Naive thymus-derived CD8-positive, alpha-beta T cell (primary cell): Measurements from ENCODE around the gene TEAD1. TPM values are rescaled to one million over a fixed set of nuclear protein-coding genes. Genes with fewer than 3 reads are reported as not detected.

Experiments
- ATAC-seq, 2 donors: fragments of 150-1000 bp; cut with Tn5 transposase in 1 of 2; sonication (Bioruptor Pico), chemical (Tn5 transposase) in 1 of 2; 1 replicate in 1 of 2; 2 replicates in 1 of 2; pipeline ENCODE4 v1.10.0; 2021; ENCODE audit warnings: mild to moderate bottlenecking in 2 of 2, moderate library complexity in 2 of 2
- POLR2A ChIA-PET: fragments of 350-600 bp; sonication (Branson Sonifier 250); formaldehyde crosslinking; loops from one replicate; lab custom pipeline; 2021; ENCODE audit warnings: antibody characterized with exemption; lab: Charles Lee
- DNase-seq, 10 donors: peaks; one replicate each; pipeline versions ENCODE4 v3.0.0 to v3.0.0-alpha.2; 2020 to 2022
- H3K27ac Mint-ChIP-seq, 10 donors: one replicate each; pipeline ENCODE4 v1.8.0; 2020 to 2022; ENCODE audit warnings: mild to moderate bottlenecking in 10 of 10, mixed read lengths in 10 of 10, moderate library complexity in 4 of 10, inconsistent platforms in 1 of 10
- H3K27me3 Mint-ChIP-seq, 5 donors: one replicate each; pipeline ENCODE4 v1.8.0; 2021 to 2022; ENCODE audit warnings: mixed read lengths in 5 of 5
- H3K36me3 Mint-ChIP-seq, 3 donors: one replicate each; pipeline ENCODE4 v1.8.0; 2020 to 2022; ENCODE audit warnings: mixed read lengths in 3 of 3, mild to moderate bottlenecking in 2 of 3, inconsistent platforms in 1 of 3
- H3K4me1 Mint-ChIP-seq, 4 donors: one replicate each; pipeline ENCODE4 v1.8.0; 2021 to 2022; ENCODE audit warnings: mixed read lengths in 4 of 4
- H3K4me3 Mint-ChIP-seq, 10 donors: one replicate each; pipeline ENCODE4 v1.8.0; 2020 to 2022; ENCODE audit warnings: mild to moderate bottlenecking in 10 of 10, mixed read lengths in 10 of 10, moderate library complexity in 6 of 10, inconsistent platforms in 1 of 10
- H3K9me3 Mint-ChIP-seq, 9 donors: one replicate each; pipeline ENCODE4 v1.8.0; 2020 to 2022; ENCODE audit warnings: mixed read lengths in 9 of 9, mild to moderate bottlenecking in 3 of 9, inconsistent platforms in 1 of 9, moderate library complexity in 1 of 9
- polyA plus RNA-seq, 3 donors: library from polyadenylated mRNA; unstranded; fragments of 300-500 nt; fragmentation: Illumina TruSeq; gene quantifications; one replicate each; pipeline ENCODE4 v1.2.3, GENCODE V29; 2021
- total RNA-seq, 8 experiments: library from RNA in 2 of 8; stranded (reverse) in 2 of 8; gene quantifications; one replicate each; pipeline ENCODE4 v1.2.3 and lab custom pipeline; 2021 to 2026

The TEAD1 gene
- total and polyA plus RNA-seq, 5 experiments from 2014 or later, result not detected

DNA sequence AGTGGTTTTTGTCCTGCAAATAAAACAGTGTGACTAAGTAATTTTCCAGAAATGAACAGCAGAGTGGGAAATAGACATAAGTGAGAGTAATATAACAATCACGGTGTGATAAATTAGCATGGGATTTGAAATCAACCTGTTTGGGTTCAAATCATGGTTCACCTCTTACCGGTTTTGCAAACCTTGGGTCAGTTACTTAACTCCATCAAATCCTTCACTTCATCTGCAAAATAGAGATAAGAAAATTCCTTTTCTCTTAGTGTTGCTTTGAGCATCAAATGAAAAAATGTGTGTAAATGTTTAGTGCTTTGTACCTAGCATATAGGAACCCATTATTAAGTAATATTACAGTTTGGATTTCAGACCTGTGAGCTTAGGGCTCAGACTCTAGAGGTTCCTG is 152.2 kb downstream of the TEAD1 start:
- ATAC-seq (no peak), DNase-seq (no peak)
- Mint-ChIP-seq H3K27ac (no peak overlapping the region), H3K4me1 (peaks cover 12 to 22% (median 16%) of the 10 kb centered on the region in 4 donors), H3K27me3 (peaks cover 41 to 92% (median 67%) of the 10 kb centered on the region in 5 donors), H3K36me3 (peaks cover 0 to 7% (median 0%) of the 10 kb centered on the region in 3 donors), H3K4me3 (no peak overlapping the region), H3K9me3 (peaks cover 0 to 7% (median 0%) of the 10 kb centered on the region in 9 donors)
- POLR2A ChIA-PET, result no interaction called here

DNA sequence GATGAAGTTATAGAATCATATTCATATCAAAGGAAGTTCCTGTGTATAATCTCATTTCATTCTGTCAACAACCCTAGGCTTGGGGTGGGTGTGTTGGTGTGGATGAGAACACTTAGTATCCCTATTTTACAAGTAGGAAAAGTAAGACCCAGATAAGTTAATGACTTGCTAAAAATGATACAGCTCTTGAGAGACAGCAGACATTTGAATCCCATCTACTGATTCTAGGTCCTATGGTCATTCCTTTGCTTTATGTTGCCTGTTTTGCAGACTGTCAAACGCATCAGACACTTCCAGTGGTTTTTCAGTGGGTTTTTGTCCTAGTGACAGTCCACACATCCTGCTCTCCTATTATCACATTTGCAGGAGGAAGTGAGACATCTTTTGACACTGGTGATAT is 153.1 kb downstream of the TEAD1 start:
- Mint-ChIP-seq H3K9me3 (peaks cover 0 to 7% (median 0%) of the 10 kb centered on the region in 9 donors), H3K4me1 (peaks cover 11 to 22% (median 16%) of the 10 kb centered on the region in 4 donors), H3K36me3 (peaks cover 0 to 7% (median 0%) of the 10 kb centered on the region in 3 donors), H3K27me3 (peaks cover 39 to 86% (median 60%) of the 10 kb centered on the region in 5 donors), H3K27ac (no peak overlapping the region), H3K4me3 (no peak overlapping the region)
- ATAC-seq (no peak), DNase-seq (no peak)
- POLR2A ChIA-PET, result no interaction called here

DNA sequence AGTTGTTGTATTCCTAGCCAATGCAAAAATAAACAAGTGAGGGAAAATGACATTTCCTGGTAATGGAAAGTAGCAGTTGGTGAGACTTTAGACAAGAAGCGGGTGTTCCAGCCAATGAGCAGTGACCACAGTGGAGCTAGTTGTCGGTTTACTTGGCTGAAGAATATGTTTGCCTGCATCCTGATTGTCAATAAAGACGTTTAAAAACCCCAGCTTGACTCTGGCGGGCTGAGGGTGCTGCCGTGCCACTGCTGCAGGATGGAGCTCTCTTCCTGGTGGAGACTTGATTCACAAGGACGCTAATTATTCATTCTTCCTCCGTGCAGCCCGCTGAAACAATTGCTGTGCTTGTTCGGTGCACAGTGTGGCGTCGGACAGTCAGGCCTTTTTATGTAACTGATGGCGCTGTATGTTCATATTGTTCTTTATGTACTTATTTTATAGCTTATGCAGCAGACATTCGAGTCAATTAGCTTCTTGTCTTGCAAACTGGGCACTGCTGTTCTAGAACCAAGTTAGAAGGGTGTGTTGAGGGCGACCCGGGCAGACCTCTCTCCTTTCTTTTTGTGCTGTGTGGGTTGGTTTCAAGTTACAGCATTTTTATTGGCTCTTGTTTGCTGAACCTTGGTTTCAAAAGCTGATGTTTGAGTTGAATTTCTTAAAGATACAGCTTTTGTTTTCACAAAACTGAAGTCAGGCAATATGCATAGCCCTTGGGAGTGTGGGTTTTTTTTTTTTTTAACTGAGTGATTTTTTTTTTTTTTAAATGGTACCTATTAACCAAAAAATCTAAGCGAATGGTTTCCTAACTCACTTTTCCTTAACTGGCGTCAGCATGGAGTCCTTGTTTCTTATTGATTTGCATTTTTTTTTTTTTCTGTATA is 153.9 kb downstream of the TEAD1 start:
- H3K27ac Mint-ChIP-seq, result no peak overlapping the region
- peaks cover 0 to 7% (median 0%) of the 10 kb centered on the region in 9 donors for H3K9me3 Mint-ChIP-seq
- no peak for DNase-seq
- ATAC-seq, result peak in 1 of 2 donors; percentile 35
- H3K27me3 Mint-ChIP-seq, result peaks cover 44 to 85% (median 58%) of the 10 kb centered on the region in 5 donors
- peak overlapping the region; percentile 15 to 62 (median 52) for H3K4me3 Mint-ChIP-seq
- peaks cover 11 to 22% (median 16%) of the 10 kb centered on the region in 4 donors for H3K4me1 Mint-ChIP-seq
- POLR2A ChIA-PET, result no interaction called here
- H3K36me3 Mint-ChIP-seq, result peaks cover 0 to 7% (median 0%) of the 10 kb centered on the region in 3 donors

DNA sequence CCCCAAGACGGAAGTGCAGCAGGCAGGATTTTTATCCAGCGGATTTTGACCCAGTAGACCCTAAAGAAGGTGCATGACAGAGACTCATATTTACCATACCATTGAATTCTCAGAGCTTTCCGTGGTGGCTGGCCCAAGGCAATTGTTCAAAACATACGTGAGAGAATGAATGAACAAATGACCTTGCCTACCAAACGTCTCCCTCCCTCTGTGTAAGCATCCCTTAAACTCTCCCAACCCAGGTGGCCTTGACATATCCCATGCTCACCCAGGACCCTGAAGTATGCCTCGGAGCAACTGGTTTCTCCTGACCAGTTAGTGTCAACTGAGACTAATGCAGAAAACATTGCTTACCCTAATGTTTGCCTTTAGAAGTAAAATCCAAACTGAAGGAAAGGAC is 154.9 kb downstream of the TEAD1 start:
- Mint-ChIP-seq H3K4me3 (peak overlapping the region in 4 of 10 donors; percentile 2 to 52 (median 26)), H3K36me3 (peaks cover 0 to 7% (median 0%) of the 10 kb centered on the region in 3 donors), H3K27me3 (peaks cover 44 to 85% (median 57%) of the 10 kb centered on the region in 5 donors), H3K9me3 (peaks cover 0 to 7% (median 0%) of the 10 kb centered on the region in 9 donors), H3K27ac (no peak overlapping the region), H3K4me1 (peaks cover 11 to 22% (median 16%) of the 10 kb centered on the region in 4 donors)
- no peak for ATAC-seq
- no peak for DNase-seq
- POLR2A ChIA-PET, result no interaction called here

DNA sequence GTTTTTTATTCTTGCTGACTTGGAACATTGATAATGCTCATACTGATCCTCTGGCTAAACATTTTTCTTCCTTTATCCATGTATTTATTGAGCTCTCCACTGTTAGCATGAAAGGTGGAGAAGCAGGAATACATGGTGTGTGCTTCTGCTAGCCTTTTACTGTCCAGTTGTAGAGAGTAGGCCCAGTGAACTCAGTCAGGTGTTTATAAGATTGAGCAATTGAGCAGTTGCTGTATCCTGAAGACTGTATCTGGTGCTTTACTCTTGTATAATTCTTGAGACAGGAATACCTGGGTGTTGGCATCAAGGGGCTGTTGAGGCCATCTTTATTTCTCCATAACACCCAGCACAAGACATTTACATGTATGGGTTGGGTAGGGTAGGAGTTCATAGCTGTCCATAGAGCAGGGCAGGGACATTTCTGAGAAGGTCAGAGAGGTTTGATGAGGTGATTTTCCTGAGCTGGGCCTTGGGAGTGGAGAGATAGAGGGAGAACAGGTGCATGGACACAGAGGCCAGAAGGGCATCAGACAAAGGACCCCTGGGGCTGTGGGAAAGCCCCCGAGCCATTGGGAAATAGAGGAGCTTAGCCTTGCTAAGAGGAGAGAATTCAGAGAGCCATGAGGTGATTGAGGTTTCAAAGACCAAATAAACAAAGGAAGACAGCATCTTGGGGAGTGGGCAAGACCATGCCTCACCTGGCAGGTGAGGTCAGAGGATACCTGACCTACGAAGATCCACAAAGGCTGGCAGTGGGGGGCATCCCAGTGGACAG is 155.5 kb downstream of the TEAD1 start:
- Mint-ChIP-seq H3K4me3 (peak overlapping the region in 1 of 10 donors; percentile 2), H3K36me3 (peaks cover 0 to 7% (median 0%) of the 10 kb centered on the region in 3 donors), H3K27me3 (peaks cover 45 to 85% (median 56%) of the 10 kb centered on the region in 5 donors), H3K27ac (peak overlapping the region in 1 of 10 donors; percentile 56), H3K4me1 (peaks cover 11 to 22% (median 16%) of the 10 kb centered on the region in 4 donors), H3K9me3 (peaks cover 0 to 7% (median 0%) of the 10 kb centered on the region in 9 donors)
- POLR2A ChIA-PET, result no interaction called here
- no peak for ATAC-seq
- no peak for DNase-seq

DNA sequence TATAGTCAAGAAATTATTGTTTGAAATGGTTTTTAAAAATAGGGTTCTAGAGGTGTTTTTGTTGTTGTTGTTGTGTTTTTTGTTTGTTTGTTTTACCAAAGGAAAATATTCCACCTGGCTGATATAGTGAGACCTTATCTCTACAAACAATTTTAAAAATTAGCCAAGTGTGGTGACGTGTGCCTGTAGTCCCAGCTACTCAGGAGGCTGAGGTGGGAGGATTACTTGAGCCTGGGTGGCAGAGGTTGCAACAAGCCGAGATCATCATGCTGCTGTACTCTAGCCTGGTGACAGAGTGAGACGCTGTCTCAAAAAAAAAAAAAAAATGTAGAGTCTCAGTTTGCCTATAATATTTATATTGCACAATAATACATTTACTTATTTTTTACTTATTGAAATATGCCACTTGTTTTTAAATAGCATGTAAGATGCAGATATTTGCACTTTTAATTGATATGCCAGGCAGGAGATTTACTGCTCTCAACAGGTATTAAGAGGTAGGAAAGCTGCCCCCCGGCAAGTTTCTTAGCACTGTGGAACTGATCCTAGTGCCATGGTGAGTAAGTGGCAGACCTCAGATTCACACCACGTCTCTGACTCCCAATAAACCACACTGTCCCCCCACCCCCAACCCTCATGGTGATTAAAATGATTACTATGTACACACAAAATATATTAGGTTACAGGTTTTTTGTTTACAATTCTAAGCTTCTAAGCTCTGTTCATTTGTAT is 157.4 kb downstream of the TEAD1 start:
- DNase-seq, result no peak
- Mint-ChIP-seq H3K9me3 (peaks cover 0 to 7% (median 0%) of the 10 kb centered on the region in 9 donors), H3K27me3 (peaks cover 52 to 88% (median 61%) of the 10 kb centered on the region in 5 donors), H3K4me1 (peaks cover 11 to 22% (median 16%) of the 10 kb centered on the region in 4 donors), H3K4me3 (no peak overlapping the region), H3K36me3 (peaks cover 0 to 7% (median 0%) of the 10 kb centered on the region in 3 donors), H3K27ac (no peak overlapping the region)
- POLR2A ChIA-PET, result no interaction called here
- ATAC-seq, result no peak

DNA sequence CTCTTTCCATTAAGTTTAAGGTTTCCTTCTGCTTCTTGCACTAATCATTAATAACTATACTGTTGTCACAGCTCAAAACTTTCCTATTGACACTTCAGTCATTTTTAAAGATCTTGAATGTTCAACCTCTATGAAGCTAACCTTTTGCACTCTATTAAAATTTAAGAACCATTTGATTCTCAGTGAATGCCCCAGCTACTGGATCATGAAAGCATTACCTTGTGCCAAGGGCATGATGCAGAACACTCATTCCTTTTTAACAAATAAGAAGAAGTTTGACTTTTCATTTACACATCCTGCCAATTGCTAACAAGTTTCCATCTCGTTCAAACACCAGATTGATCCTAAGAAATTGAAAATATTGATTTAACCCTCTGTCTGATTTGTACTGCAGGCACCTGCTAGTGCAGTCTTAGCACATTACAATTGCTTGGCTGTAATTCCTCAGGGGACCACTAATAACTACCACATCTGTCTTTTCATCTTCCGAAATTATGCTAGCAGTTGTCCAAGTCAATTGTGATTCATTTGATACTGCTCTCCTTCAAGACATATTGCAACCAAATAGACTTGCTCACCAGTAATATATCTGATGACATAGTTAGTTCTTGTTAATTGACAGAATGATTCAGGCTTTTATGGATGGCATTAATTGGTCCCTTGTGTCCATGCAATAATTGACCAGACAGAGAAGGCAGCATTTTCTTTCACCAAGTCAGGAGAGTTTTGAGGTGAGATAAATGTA is 158.4 kb downstream of the TEAD1 start:
- Mint-ChIP-seq H3K36me3 (peaks cover 0 to 7% (median 0%) of the 10 kb centered on the region in 3 donors), H3K4me1 (peaks cover 11 to 22% (median 16%) of the 10 kb centered on the region in 4 donors), H3K4me3 (no peak overlapping the region), H3K27ac (no peak overlapping the region), H3K9me3 (peaks cover 0 to 7% (median 0%) of the 10 kb centered on the region in 9 donors), H3K27me3 (peaks cover 49 to 84% (median 54%) of the 10 kb centered on the region in 5 donors)
- no peak for ATAC-seq
- POLR2A ChIA-PET, result no interaction called here
- DNase-seq, result no peak

DNA sequence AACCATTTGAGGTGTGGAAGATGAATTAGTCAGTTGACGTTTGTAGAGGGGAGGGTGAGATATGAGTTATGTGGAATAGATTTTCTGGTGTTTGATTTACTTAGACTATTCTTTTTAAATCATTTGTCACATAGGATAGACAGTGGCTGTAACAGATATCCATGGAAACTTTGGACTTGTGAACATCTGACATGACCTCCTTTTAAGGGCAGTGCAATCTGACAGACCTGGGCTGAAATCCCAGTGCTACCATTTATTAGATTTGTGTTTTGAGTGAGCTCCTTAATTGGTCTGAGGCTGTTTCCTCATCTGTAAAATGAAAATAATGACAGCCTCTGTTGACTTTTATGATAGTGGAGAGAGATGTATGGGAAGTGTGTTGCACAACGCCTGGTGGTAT is 159.9 kb downstream of the TEAD1 start:
- peaks cover 0 to 4% (median 0%) of the 10 kb centered on the region in 9 donors for H3K9me3 Mint-ChIP-seq
- no peak overlapping the region for H3K27ac Mint-ChIP-seq
- peaks cover 38 to 75% (median 42%) of the 10 kb centered on the region in 5 donors for H3K27me3 Mint-ChIP-seq
- no peak overlapping the region for H3K4me3 Mint-ChIP-seq
- DNase-seq (no peak), ATAC-seq (no peak)
- H3K4me1 Mint-ChIP-seq, result peaks cover 2 to 9% (median 4%) of the 10 kb centered on the region in 4 donors
- H3K36me3 Mint-ChIP-seq, result peaks cover 0 to 7% (median 0%) of the 10 kb centered on the region in 3 donors
- POLR2A ChIA-PET, result no interaction called here

DNA sequence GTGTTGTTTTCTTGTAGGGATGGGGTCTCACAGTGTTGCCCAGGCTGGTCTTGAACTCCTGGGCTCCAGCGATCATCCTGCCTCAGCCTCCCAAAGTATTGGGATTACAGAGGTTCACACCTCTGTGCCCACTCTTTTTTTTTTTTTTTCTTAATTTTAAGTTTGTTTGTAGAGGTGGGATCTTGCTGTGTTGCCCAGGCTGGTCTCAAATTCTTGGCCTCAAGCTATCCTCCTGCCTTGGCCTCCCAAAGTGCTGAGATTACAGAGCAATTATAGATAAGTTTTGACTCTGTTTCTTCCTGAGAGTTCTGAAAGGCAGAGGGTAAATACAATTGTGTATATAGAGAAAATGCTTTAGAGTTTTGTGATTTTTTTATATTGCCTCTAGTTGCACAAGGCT is 160.4 kb downstream of the TEAD1 start:
- Mint-ChIP-seq H3K36me3 (peaks cover 0 to 7% (median 0%) of the 10 kb centered on the region in 3 donors), H3K9me3 (peaks cover 0 to 8% (median 0%) of the 10 kb centered on the region in 9 donors), H3K27ac (no peak overlapping the region), H3K27me3 (peaks cover 37 to 75% (median 43%) of the 10 kb centered on the region in 5 donors), H3K4me3 (no peak overlapping the region), H3K4me1 (peaks cover 0 to 5% (median under 1%) of the 10 kb centered on the region in 4 donors)
- no peak for ATAC-seq
- DNase-seq, result no peak
- POLR2A ChIA-PET, result no interaction called here

DNA sequence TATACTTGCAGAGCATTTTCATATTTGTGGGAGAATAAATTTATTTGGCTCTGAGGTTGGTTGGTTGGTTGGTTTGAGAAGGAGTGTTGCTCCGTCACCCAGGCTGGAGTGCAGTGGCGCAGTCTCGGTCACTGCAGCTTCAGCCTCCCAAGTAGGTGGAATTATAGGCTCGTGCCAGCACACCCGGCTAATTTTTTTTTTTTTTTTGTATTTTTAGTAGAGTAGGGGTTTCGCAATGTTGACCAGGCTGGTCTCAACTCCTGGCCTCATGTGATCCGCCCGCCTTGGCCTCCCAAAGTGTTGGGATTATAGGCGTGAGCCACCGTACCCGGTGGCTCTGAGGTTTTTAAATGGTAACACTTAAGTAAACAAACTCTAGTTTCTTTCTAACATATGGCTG is 161.1 kb downstream of the TEAD1 start:
- Mint-ChIP-seq H3K36me3 (peaks cover 0 to 7% (median 0%) of the 10 kb centered on the region in 3 donors), H3K27ac (no peak overlapping the region), H3K9me3 (peaks cover 0 to 9% (median 0%) of the 10 kb centered on the region in 9 donors), H3K4me1 (no peaks in the 10 kb centered on the region), H3K4me3 (no peak overlapping the region), H3K27me3 (peaks cover 31 to 74% (median 40%) of the 10 kb centered on the region in 5 donors)
- DNase-seq (no peak), ATAC-seq (no peak)
- POLR2A ChIA-PET, result no interaction called here

DNA sequence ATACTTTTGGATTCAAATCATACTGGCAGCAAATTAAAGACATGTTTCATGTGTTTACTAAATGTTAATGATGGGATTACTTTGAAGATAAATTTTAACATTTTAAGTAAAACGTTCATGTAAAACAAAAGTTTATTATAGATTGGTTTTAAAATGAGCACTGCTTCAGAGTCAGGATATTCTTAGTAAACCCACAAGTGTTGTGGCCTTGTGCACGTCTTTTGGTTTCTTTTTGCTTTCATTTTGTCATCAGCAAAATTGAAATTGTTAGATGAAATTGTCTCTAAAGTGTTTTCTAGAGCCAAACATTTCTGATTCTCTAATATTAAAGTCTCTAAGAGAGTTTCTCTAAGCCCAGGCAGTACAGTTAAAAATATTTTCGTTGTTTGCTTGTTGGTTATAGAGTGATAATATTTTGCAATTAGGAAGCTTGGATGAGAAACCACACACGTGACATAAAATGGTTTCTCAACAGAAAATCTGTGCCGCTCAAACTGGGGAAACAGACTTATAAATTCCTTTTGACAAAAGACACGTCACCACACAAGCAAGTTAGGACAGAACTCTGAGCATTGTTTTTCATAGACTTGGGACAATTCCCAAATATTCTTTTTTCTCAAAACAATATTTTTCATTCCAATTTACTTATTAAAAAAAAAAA is 164.4 kb downstream of the TEAD1 start:
- H3K9me3 Mint-ChIP-seq, result peaks cover 0 to 9% (median 0%) of the 10 kb centered on the region in 9 donors
- POLR2A ChIA-PET, result no interaction called here
- peaks cover 2 to 16% (median 8%) of the 10 kb centered on the region in 4 donors for H3K4me1 Mint-ChIP-seq
- no peaks in the 10 kb centered on the region for H3K36me3 Mint-ChIP-seq
- peaks cover 20 to 64% (median 26%) of the 10 kb centered on the region in 5 donors for H3K27me3 Mint-ChIP-seq
- no peak overlapping the region for H3K4me3 Mint-ChIP-seq
- no peak for ATAC-seq
- no peak overlapping the region for H3K27ac Mint-ChIP-seq
- no peak for DNase-seq
